HG03342 (cell line): ENCODE data around the gene PZP.
"Not testable (repeated sequence)": the region's sequence is repeated elsewhere in the genome, so short reads cannot be mapped to it uniquely, and the experiment has no call there.

ENCODE experiments used
- ATAC-seq: cut with Tn5 transposase; IDR thresholded peaks from one replicate; pipeline ENCODE4 v1.9.1; 2021; ENCODE audit warnings: mild to moderate bottlenecking, moderate library complexity; ENCODE audit not compliant: unreplicated experiment

PZP gene

GRCh38 chr12:9198012-9198411, 10.2 kb downstream of the PZP start:
- ATAC-seq, result no peak

GRCh38 chr12:9184276-9184675, 23.9 kb downstream of the PZP start:
- ATAC-seq, result no peak

- no peak for ATAC-seq
These were observed 27.4 kb downstream of the PZP start for GRCh38 chr12:9180810-9181209.

GRCh38 chr12:9179781-9180180, 28.4 kb downstream of the PZP start:
- no peak for ATAC-seq

GRCh38 chr12:9169979-9170634, 38.1 kb downstream of the PZP start:
- ATAC-seq, result no peak

- not testable (repeated sequence) for ATAC-seq
These were observed 40.9 kb downstream of the PZP start for GRCh38 chr12:9167345-9167744.

GRCh38 chr12:9163392-9163791, 44.8 kb downstream of the PZP start:
- no peak for ATAC-seq

- ATAC-seq, result no peak
These were observed 52.1 kb downstream of the PZP start for GRCh38 chr12:9156119-9156518.

- ATAC-seq, result no peak
These were observed 58.8 kb downstream of the PZP start for GRCh38 chr12:9149372-9149771.

GRCh38 chr12:9148926-9149325, 59.3 kb downstream of the PZP start:
- no peak for ATAC-seq

- no peak for ATAC-seq
These were observed 60.7 kb downstream of the PZP start for GRCh38 chr12:9147461-9147860.

- no peak for ATAC-seq
These were observed 63.5 kb downstream of the PZP start for GRCh38 chr12:9144730-9145106.

GRCh38 chr12:9143929-9144729, 64.1 kb downstream of the PZP start:
- ATAC-seq, result no peak

- ATAC-seq, result no peak
These were observed 65.1 kb downstream of the PZP start for GRCh38 chr12:9143137-9143536.

- not testable (repeated sequence) for ATAC-seq
These were observed 68.5 kb downstream of the PZP start for GRCh38 chr12:9139588-9140290.

GRCh38 chr12:9135903-9136310, 72.3 kb downstream of the PZP start:
- no peak for ATAC-seq

GRCh38 chr12:9134981-9135628, 73.1 kb downstream of the PZP start:
- ATAC-seq, result no peak

GRCh38 chr12:9133216-9133916, 74.8 kb downstream of the PZP start:
- no peak for ATAC-seq

- ATAC-seq, result no peak
These were observed 76.1 kb downstream of the PZP start for GRCh38 chr12:9132008-9132535.

- ATAC-seq, result no peak
These were observed 78.0 kb downstream of the PZP start for GRCh38 chr12:9130244-9130643.
